Activated T-helper 1 cell treated with anti-CD3 and anti-CD28 coated beads, Interleukin-12 subunit alpha, Interleukin-12 subunit beta, Interleukin-2, Interleukin-4 antibody, amounts not matched to agents 30 ng/mL and 10 ng/mL and 1 ng/mL, durations not matched to agents 14 hours and 24 hours and 36 hours (primary cell): ENCODE results near the gene C7. TPM values are rescaled to one million over a fixed set of nuclear protein-coding genes. Genes with fewer than 3 reads are reported as not detected.
"Not testable (repeated sequence)": the region's sequence is repeated elsewhere in the genome, so short reads cannot be mapped to it uniquely, and the experiment has no call there.

Experiments used
- DNase-seq: peaks from one replicate; pipeline ENCODE4 v3.0.0; 2021; ENCODE audit warnings: low spot score
- H3K27ac Mint-ChIP-seq: one replicate; pipeline ENCODE4 v1.8.0; 2021; ENCODE audit warnings: mild to moderate bottlenecking, mixed read lengths
- H3K27me3 Mint-ChIP-seq: one replicate; pipeline ENCODE4 v1.8.0; 2022; ENCODE audit warnings: mild to moderate bottlenecking, moderate library complexity, mixed read lengths; ENCODE audit not compliant: insufficient read depth
- H3K36me3 Mint-ChIP-seq: one replicate; pipeline ENCODE4 v1.8.0; 2021; ENCODE audit warnings: low read depth, mixed read lengths
- H3K4me1 Mint-ChIP-seq: one replicate; pipeline ENCODE4 v1.8.0; 2021; ENCODE audit warnings: low read depth, mixed read lengths
- H3K4me3 Mint-ChIP-seq: one replicate; pipeline ENCODE4 v1.8.0; 2021; ENCODE audit warnings: mild to moderate bottlenecking, moderate library complexity, mixed read lengths
- H3K9me3 Mint-ChIP-seq: one replicate; pipeline ENCODE4 v1.8.0; 2021; ENCODE audit warnings: mixed read lengths
- intact Hi-C: fragments of 100-400 bp; cut with micrococcal nuclease; formaldehyde crosslinking; loops from one replicate; pipeline ENCODE4 v1.15.1; 2024
- total RNA-seq: library from RNA; stranded (reverse); gene quantifications from 2 replicates; pipeline ENCODE4 v1.2.3, GENCODE V29; 2022

The C7 gene
- total RNA-seq, 1 donor from 2014 or later = not detected

- no peak overlapping the region for H3K4me3 Mint-ChIP-seq
- no peaks in the 10 kb centered on the region for H3K36me3 Mint-ChIP-seq
- peaks cover 2% of the 10 kb centered on the region for H3K27me3 Mint-ChIP-seq
- H3K4me1 Mint-ChIP-seq = no peaks in the 10 kb centered on the region
- DNase-seq = no peak
- intact Hi-C loops = no loop called here
- no peak overlapping the region for H3K27ac Mint-ChIP-seq
- H3K9me3 Mint-ChIP-seq = no peaks in the 10 kb centered on the region
Observed at GRCh38 chr5:41010572-41010971, 101.3 kb downstream of the C7 start.

DNA sequence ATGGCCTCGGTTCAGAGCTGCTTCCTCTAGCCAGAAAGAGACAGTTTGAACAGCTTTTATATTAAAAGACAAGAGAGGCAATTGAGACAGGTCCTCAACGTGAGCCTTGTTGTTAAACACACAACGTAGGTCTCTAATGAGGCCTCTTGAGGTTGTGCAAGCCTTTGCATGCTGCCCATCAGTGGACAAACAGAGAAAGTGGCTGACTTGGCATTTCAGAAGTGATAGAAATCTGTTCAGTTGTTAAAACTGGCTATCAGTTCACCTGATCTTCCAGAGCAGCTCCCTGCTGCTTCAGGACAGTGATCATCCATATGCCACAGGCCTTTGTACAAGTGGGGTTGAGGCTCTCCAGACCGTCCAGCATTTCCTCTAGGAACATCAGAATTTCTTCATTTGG lies 103.0 kb downstream of the C7 start:
- intact Hi-C loops = no loop called here
- H3K9me3 Mint-ChIP-seq = no peaks in the 10 kb centered on the region
- H3K27me3 Mint-ChIP-seq = peaks cover 2% of the 10 kb centered on the region
- DNase-seq = no peak
- H3K4me1 Mint-ChIP-seq = no peaks in the 10 kb centered on the region
- no peak overlapping the region for H3K27ac Mint-ChIP-seq
- no peaks in the 10 kb centered on the region for H3K36me3 Mint-ChIP-seq
- no peak overlapping the region for H3K4me3 Mint-ChIP-seq

GRCh38 chr5:41022600-41022999 lies 113.3 kb downstream of the C7 start:
- intact Hi-C loops, DNase-seq, H3K27me3 Mint-ChIP-seq, H3K27ac Mint-ChIP-seq, H3K36me3 Mint-ChIP-seq, H3K4me1 Mint-ChIP-seq, H3K9me3 Mint-ChIP-seq, H3K4me3 Mint-ChIP-seq: not testable (repeated sequence)

Other genes starting within 250 kb of the C7 start
- gene PTGER4, start 229.6 kb upstream of the C7 start, total RNA-seq = 57.3 and 61.0 TPM in 2 replicates
- 23.4 and 24.6 TPM in 2 replicates for gene TTC33, start 153.5 kb upstream of the C7 start, total RNA-seq
- 56.6 and 59.0 TPM in 2 replicates for gene PRKAA1, start 111.1 kb upstream of the C7 start, total RNA-seq
- gene RPL37, start 74.3 kb upstream of the C7 start, total RNA-seq = 1,451 and 1,473 TPM in 2 replicates
- gene CARD6, start 68.1 kb upstream of the C7 start, total RNA-seq = 2.1 and 2.3 TPM in 2 replicates
- gene MROH2B, start 161.8 kb downstream of the C7 start, total RNA-seq = not detected in 2 replicates